UCSD-AML1 (cell line): ENCODE data around the gene ERC1.

Experiments used
- DNase-seq: peaks from one replicate; lab custom pipeline; 2025; ENCODE audit not compliant: unreplicated experiment; lab: John Stamatoyannopoulos, UW

Gene ERC1

GRCh38 chr12:1377117-1377516 lies 386.1 kb downstream of the ERC1 start:
- no peak for DNase-seq

- no peak for DNase-seq
Measured at GRCh38 chr12:1377681-1378080, 386.7 kb downstream of the ERC1 start.

GRCh38 chr12:1380171-1380851 lies 389.3 kb downstream of the ERC1 start:
- DNase-seq: no peak

GRCh38 chr12:1382151-1382550 lies 391.1 kb downstream of the ERC1 start:
- DNase-seq: no peak

- DNase-seq: no peak
Measured at GRCh38 chr12:1382826-1383225, 391.8 kb downstream of the ERC1 start.

- DNase-seq: no peak
Measured at GRCh38 chr12:1383758-1384157, 392.7 kb downstream of the ERC1 start.

- no peak for DNase-seq
Measured at GRCh38 chr12:1384910-1385309, 393.9 kb downstream of the ERC1 start.

- no peak for DNase-seq
Measured at GRCh38 chr12:1391722-1392121, 400.7 kb downstream of the ERC1 start.

- DNase-seq: no peak
Measured at GRCh38 chr12:1395421-1395955, 404.5 kb downstream of the ERC1 start.

- DNase-seq: no peak
Measured at GRCh38 chr12:1398673-1399072, 407.6 kb downstream of the ERC1 start.

GRCh38 chr12:1401891-1402290 lies 410.9 kb downstream of the ERC1 start:
- no peak for DNase-seq

GRCh38 chr12:1403417-1403816 lies 412.4 kb downstream of the ERC1 start:
- no peak for DNase-seq

- no peak for DNase-seq
Measured at GRCh38 chr12:1405619-1406018, 414.6 kb downstream of the ERC1 start.

- DNase-seq: no peak
Measured at GRCh38 chr12:1410794-1411193, 419.8 kb downstream of the ERC1 start.

- DNase-seq: no peak
Measured at GRCh38 chr12:1413930-1414329, 422.9 kb downstream of the ERC1 start.

GRCh38 chr12:1418144-1418543 lies 427.1 kb downstream of the ERC1 start:
- no peak for DNase-seq

- no peak for DNase-seq
Measured at GRCh38 chr12:1419849-1420371, 428.9 kb downstream of the ERC1 start.

- DNase-seq: no peak
Measured at GRCh38 chr12:1421091-1421846, 430.2 kb downstream of the ERC1 start.

- DNase-seq: no peak
Measured at GRCh38 chr12:1422604-1423315, 431.7 kb downstream of the ERC1 start.

GRCh38 chr12:1424674-1425395 lies 433.8 kb downstream of the ERC1 start:
- no peak for DNase-seq

GRCh38 chr12:1425396-1425729 lies 434.3 kb downstream of the ERC1 start:
- no peak for DNase-seq
